Gastrocnemius medialis (tissue), 4 donors: ENCODE measurements around the gene OR2V2. TPM values are rescaled to one million over a fixed set of nuclear protein-coding genes. Genes with fewer than 3 reads are reported as not detected.
"Not testable (repeated sequence)": the region's sequence is repeated elsewhere in the genome, so short reads cannot be mapped to it uniquely, and the experiment has no call there.

ENCODE experiments used
- ATAC-seq, 2 donors: fragments of 150-250 bp; one replicate each; pipeline ENCODE4 v1.9.1; 2016
- DNase-seq, 2 donors: peaks; one replicate each; pipeline ENCODE4 v3.0.0-alpha.2; 2019
- H3K27ac ChIP-seq, 4 donors: fragments of 200-600 bp; sonication (generic); 1 replicate in 1 of 4; 2 replicates in 3 of 4; pipeline ENCODE4 v1.5.1; 2016 to 2018; ENCODE audit warnings: mild to moderate bottlenecking in 2 of 4, moderate library complexity in 1 of 4
- H3K27me3 ChIP-seq, 3 donors: fragments of 200-600 bp; sonication (generic) in 2 of 3; 1 replicate in 1 of 3; 2 replicates in 2 of 3; pipeline versions ENCODE4 v1.5.1 to v1.6.0; 2016 to 2019; ENCODE audit warnings: mild to moderate bottlenecking in 1 of 3, moderate library complexity in 1 of 3
- H3K36me3 ChIP-seq, 2 donors: fragments of 200-600 bp; sonication (generic) in 1 of 2; one replicate each; pipeline ENCODE4 v1.5.1; 2017 to 2018
- H3K4me1 ChIP-seq, 2 donors: fragments of 200-600 bp; sonication (generic) in 1 of 2; one replicate each; pipeline ENCODE4 v1.5.1; 2016 to 2017; ENCODE audit warnings: mild to moderate bottlenecking in 2 of 2
- H3K4me3 ChIP-seq, 4 donors: fragments of 200-600 bp; sonication (generic) in 3 of 4; 1 replicate in 1 of 4; 2 replicates in 3 of 4; pipeline ENCODE4 v1.5.1; 2016 to 2019; ENCODE audit warnings: mild to moderate bottlenecking in 2 of 4
- H3K9me3 ChIP-seq, 3 donors: fragments of 200-600 bp; sonication (generic) in 2 of 3; 1 replicate in 1 of 3; 2 replicates in 2 of 3; pipeline ENCODE4 v1.5.1; 2016 to 2019
- POLR2A ChIP-seq, 2 donors: fragments of 450-650 bp; IDR thresholded peaks; one replicate each; pipeline ENCODE4 v1.6.1; 2017; ENCODE audit warnings: antibody characterized with exemption in 2 of 2, mild to moderate bottlenecking in 2 of 2, moderate library complexity in 2 of 2
- in situ Hi-C, 4 donors: fragments of 200-750 bp; cut with MboI; loops; one replicate each; pipeline versions ENCODE4 v1.15.0 to v1.8.0; 2017; ENCODE audit warnings: low sequenced_read_pairs in 4 of 4
- intact Hi-C: fragments of 100-400 bp; cut with DNase I; formaldehyde crosslinking; loops from one replicate; pipeline ENCODE4 v1.15.1; 2023; ENCODE audit warnings: low total_unique reads
- total RNA-seq, 4 donors: library from RNA; depleted of rRNA; stranded (reverse); fragments of >200 nt; gene quantifications; one replicate each; pipeline versions ENCODE4 v1.1.0 to v1.2.3, GENCODE V29; 2016
- TF ChIP-seq, protein P1 (sequence below), 5 experiments: fragments of 450-650 bp in 3 of 5; fragments of 200-600 bp in 2 of 5; sonication (generic) in 2 of 5; IDR thresholded peaks in 4 of 5; conservative IDR thresholded peaks in 1 of 5; 1 replicate in 4 of 5; 2 replicates in 1 of 5; pipeline ENCODE4 v1.5.1; 2016 to 2019; ENCODE audit warnings: antibody characterized with exemption in 5 of 5, mild to moderate bottlenecking in 3 of 5, moderate library complexity in 3 of 5

Gene OR2V2
- total RNA-seq, 4 donors from 2014 or later = not detected

- Histone ChIP-seq H3K27ac (no peak overlapping the region), H3K36me3 (no peaks in the 10 kb centered on the region), H3K9me3 (no peaks in the 10 kb centered on the region), H3K4me3 (no peak overlapping the region), H3K27me3 (peaks cover 10 to 49% (median 46%) of the 10 kb centered on the region in 3 donors), H3K4me1 (no peaks in the 10 kb centered on the region)
- TF ChIP-seq, protein P1, sequence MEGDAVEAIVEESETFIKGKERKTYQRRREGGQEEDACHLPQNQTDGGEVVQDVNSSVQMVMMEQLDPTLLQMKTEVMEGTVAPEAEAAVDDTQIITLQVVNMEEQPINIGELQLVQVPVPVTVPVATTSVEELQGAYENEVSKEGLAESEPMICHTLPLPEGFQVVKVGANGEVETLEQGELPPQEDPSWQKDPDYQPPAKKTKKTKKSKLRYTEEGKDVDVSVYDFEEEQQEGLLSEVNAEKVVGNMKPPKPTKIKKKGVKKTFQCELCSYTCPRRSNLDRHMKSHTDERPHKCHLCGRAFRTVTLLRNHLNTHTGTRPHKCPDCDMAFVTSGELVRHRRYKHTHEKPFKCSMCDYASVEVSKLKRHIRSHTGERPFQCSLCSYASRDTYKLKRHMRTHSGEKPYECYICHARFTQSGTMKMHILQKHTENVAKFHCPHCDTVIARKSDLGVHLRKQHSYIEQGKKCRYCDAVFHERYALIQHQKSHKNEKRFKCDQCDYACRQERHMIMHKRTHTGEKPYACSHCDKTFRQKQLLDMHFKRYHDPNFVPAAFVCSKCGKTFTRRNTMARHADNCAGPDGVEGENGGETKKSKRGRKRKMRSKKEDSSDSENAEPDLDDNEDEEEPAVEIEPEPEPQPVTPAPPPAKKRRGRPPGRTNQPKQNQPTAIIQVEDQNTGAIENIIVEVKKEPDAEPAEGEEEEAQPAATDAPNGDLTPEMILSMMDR (IDR thresholded peaks at IDR 0.05 in 4 of 5, conservative IDR thresholded peaks at IDR 0.05 in 1 of 5) = no peak
- intact Hi-C loops = no loop called here
- in situ Hi-C loops = no loop called here
- DNase-seq = no peak
- no peak for ATAC-seq
Measured at GRCh38 chr5:181164076-181164952, 16.9 kb downstream of the OR2V2 start.

- H3K27ac ChIP-seq = no peak overlapping the region
- peaks cover 37 to 76% (median 67%) of the 10 kb centered on the region in 3 donors for H3K27me3 ChIP-seq
- no peaks in the 10 kb centered on the region for H3K4me1 ChIP-seq
- H3K9me3 ChIP-seq = no peaks in the 10 kb centered on the region
- intact Hi-C loops (no loop called here), in situ Hi-C loops (no loop called here)
- no peak for DNase-seq
- no peaks in the 10 kb centered on the region for H3K36me3 ChIP-seq
- no peak for ATAC-seq
- TF ChIP-seq POLR2A (IDR thresholded peaks at IDR 0.05) = no peak
- TF ChIP-seq, protein P1 (IDR thresholded peaks at IDR 0.05 in 4 of 5, conservative IDR thresholded peaks at IDR 0.05 in 1 of 5) = no peak
- H3K4me3 ChIP-seq = no peak overlapping the region
Measured at GRCh38 chr5:181166812-181167733, 19.7 kb downstream of the OR2V2 start.

DNA sequence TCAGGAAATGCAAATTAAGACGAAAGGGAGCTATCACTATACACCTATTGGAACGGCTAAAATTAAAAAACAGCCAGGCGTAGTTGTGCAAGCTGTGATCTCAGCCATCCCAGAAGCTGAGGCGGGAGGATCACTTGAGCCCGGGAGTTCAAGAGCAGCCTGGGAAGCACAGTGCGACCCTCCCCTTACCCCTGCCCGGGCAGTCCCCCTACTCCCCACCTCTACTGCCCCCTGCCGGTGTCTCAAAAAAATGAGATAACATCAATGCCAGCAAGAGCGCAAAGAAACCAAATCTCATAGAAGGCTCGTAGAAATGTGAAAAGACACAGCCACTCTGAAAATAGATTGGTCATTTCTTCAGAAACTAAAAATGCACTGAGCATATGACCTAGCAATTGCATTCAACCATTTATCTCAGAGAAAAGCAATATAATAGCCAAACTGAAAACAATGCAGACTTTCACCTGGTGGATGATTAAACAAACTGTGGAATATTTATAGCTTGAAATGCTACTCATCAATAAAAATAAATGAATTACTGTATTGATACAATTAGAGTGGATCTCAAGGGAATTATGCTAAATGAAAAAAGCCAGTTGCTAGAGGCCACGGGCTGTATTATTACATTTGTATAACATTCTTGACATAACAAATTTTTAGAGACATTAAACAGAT is 20.6 kb downstream of the OR2V2 start:
- Histone ChIP-seq H3K4me1 (peaks cover 0 to 3% of the 10 kb centered on the region in 2 donors), H3K9me3 (no peaks in the 10 kb centered on the region), H3K36me3 (no peaks in the 10 kb centered on the region), H3K4me3 (no peak overlapping the region), H3K27ac (no peak overlapping the region), H3K27me3 (peaks cover 45 to 85% (median 73%) of the 10 kb centered on the region in 3 donors)
- no peak for DNase-seq
- ATAC-seq = no peak
- intact Hi-C loops (no loop called here), in situ Hi-C loops (no loop called here)
- TF ChIP-seq, protein P1 (IDR thresholded peaks at IDR 0.05 in 4 of 5, conservative IDR thresholded peaks at IDR 0.05 in 1 of 5) = peak in 1 of 5 experiments; percentile 14
- no peak for TF ChIP-seq POLR2A (IDR thresholded peaks at IDR 0.05)

- intact Hi-C loops = no loop called here
- Histone ChIP-seq H3K9me3 (no peaks in the 10 kb centered on the region), H3K36me3 (no peaks in the 10 kb centered on the region), H3K4me3 (no peak overlapping the region), H3K4me1 (peaks cover 0 to 3% of the 10 kb centered on the region in 2 donors), H3K27me3 (peaks cover 52 to 92% (median 80%) of the 10 kb centered on the region in 3 donors), H3K27ac (no peak overlapping the region)
- no peak for DNase-seq
- no peak for ATAC-seq
- TF ChIP-seq POLR2A (IDR thresholded peaks at IDR 0.05) = no peak
- TF ChIP-seq, protein P1 (IDR thresholded peaks at IDR 0.05 in 4 of 5, conservative IDR thresholded peaks at IDR 0.05 in 1 of 5) = no peak
- in situ Hi-C loops = no loop called here
Measured at GRCh38 chr5:181168595-181169118, 21.3 kb downstream of the OR2V2 start.

GRCh38 chr5:181169459-181170236 is 22.3 kb downstream of the OR2V2 start:
- H3K27ac ChIP-seq, H3K4me1 ChIP-seq, H3K9me3 ChIP-seq, intact Hi-C loops, H3K36me3 ChIP-seq, in situ Hi-C loops, H3K4me3 ChIP-seq, DNase-seq, ATAC-seq: not testable (repeated sequence)
- peaks cover 62 to 96% (median 86%) of the 10 kb centered on the region in 3 donors for H3K27me3 ChIP-seq
